ENCODE data around the gene PCARE.
A peak's percentile ranks its signal among the peaks of the same experiment; 100 is the strongest.

- TF ChIP-seq CTCF (IDR thresholded peaks at IDR 0.05) (no peak), POLR2AphosphoS5 (IDR thresholded peaks at IDR 0.05) (peak; percentile 42), POLR2A (IDR thresholded peaks at IDR 0.05) (no peak)
Measured at GRCh38 chr2:29117636-29118303, 43.4 kb upstream of the PCARE start.

Data from prostate gland (tissue), 2 donors.